Measurements from ENCODE around the gene LRP1B.

DNA sequence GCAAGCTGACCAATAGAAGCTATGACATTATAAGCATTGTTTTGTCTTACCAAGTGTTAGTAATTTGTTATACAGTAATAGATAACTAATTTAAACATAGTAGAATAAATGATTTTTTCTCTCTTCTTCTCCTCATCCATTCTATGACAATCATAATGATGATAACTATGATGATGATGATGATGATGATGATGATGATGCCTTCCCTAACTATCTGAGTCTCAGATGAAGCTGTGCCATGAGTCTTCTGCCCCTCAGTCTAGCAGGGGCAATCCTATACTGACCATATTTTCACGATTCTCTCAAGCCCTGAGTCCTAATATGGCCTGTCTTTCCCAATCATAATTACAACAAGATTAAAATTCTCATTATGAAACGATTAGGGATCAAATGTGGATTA, 1369.0 kb downstream of the LRP1B start:
- TF ChIP-seq CTCF (IDR thresholded peaks at IDR 0.05) (no peak), EZH2 (IDR thresholded peaks at IDR 0.05; ENCODE audit: borderline replicate concordance, insufficient read depth, low read depth, low read length, poor library complexity, severe bottlenecking) (no peak)
